Stimulated activated CD4-positive, alpha-beta T cell treated with anti-CD3 and anti-CD28 coated beads, TNF-alpha, amount 100 ng/mL, for 1 hour (primary cell): ENCODE measurements around the gene C3orf20.
A peak's percentile ranks its signal among the peaks of the same experiment; 100 is the strongest.
"Not testable (repeated sequence)": the region's sequence is repeated elsewhere in the genome, so short reads cannot be mapped to it uniquely, and the experiment has no call there.

Source experiments
- DNase-seq, 3 donors: peaks; one replicate each; pipeline ENCODE4 v3.0.0-alpha.2; 2020; ENCODE audit warnings: low read depth in 3 of 3, low spot score in 1 of 3

The C3orf20 gene

GRCh38 chr3:14649466-14649865, 25.5 kb upstream of the C3orf20 start:
- no peak for DNase-seq

GRCh38 chr3:14650193-14650592, 24.7 kb upstream of the C3orf20 start:
- no peak for DNase-seq

DNA sequence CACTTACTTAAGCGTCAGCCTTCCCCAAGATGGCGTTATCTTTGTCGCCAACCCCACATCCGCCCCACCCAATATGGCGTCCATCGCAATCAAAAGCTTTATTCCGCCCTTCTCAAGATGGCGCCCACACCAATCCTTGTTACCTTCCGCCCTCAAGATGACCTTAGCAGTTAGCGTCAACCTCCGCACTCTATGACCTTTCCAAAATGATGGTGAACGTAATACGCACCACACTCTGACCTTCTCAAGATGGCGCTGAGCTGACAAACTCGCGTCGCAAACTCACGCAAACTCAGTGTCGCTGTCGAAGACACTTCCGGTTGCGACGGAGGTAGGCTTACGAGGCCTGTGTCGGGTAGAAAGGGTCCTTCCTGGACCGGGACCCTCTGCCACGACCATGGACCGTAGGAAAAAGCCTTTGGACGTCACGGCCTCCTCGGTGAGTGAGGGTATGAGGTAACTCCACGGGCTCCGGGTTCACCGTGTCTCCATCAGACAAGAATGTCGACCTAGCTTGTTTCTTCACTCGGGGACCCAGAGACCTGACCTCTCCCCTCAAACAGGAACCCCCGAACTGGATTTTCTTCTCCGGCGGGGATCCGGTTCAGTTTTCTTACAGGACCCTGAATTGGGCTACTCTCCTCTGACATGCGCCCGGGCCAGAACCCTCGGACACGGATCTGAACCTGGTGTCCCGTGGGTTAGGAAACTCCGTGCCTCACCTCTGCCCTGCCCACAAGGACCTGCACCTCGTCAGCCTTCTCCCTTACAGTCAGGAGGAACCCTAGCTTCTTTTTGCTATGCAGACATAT, 23.3 kb upstream of the C3orf20 start, which contains the start of gene CCDC174:
CCDC174 (plus strand) TSS at position 323 of the 812 bp plus-strand sequence; CDS start at position 398, 75 bp downstream.
- DNase-seq = peak; percentile 87 to 89 (median 87)

- DNase-seq = not testable (repeated sequence)
Measured at GRCh38 chr3:14652360-14652907, 22.5 kb upstream of the C3orf20 start.

DNA sequence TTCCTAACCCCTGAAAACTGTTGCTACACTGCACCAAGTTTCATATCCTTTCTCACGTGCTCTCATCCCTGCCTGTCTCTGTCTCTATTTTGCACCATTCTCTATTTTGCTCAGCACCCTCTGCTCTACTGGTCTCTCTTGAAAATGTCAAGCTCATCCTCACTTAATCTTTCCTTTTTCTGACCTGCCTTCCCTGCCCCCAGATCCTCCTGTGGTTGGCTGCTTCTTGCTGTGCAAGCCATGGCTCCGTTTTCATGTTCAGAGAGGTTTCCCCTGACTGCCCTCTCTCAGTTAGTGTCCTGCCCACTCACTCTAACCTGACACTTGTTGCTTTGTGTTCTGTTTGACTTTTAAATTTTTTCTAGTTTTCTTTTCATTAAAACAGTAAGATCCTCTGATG, 17.4 kb upstream of the C3orf20 start:
- no peak for DNase-seq

DNA sequence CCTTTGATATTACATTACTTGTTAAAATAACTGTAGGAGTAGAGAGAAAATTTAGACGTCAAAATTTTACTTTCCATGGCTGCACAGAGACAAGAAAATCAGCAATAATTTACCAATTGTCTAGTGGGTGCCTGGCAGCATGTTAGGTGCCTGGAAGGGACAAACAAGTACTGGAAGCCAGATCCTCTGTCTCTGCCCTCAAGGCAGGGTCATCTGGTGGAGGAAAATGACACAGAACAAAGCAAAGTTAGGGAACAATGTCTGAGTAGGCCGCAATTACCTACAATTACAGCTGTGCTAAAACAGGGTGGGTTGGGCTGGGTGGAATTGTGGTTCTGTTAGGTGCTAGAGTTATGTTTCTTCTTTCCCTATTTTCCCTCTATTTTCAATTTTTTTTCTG, 16.0 kb upstream of the C3orf20 start:
- DNase-seq = no peak

DNA sequence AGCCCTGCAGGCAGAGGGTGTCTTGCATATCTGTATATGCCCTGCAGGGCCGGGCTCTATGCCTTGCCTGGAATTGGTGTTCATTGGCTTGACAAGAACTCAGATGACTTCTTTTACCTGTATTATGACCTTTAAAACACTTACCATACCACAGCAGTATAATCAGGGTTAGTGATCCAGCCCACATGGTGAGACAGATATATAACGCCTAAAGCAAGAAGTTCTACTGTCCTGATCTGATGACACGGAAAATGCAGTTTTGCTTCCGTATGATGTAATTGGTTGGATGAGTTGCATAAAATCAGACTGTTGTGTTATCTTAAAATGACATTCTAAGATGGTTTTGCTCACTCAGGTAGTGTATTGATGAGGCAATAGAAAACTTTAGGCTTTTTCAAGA, 14.0 kb upstream of the C3orf20 start:
- DNase-seq = no peak

DNA sequence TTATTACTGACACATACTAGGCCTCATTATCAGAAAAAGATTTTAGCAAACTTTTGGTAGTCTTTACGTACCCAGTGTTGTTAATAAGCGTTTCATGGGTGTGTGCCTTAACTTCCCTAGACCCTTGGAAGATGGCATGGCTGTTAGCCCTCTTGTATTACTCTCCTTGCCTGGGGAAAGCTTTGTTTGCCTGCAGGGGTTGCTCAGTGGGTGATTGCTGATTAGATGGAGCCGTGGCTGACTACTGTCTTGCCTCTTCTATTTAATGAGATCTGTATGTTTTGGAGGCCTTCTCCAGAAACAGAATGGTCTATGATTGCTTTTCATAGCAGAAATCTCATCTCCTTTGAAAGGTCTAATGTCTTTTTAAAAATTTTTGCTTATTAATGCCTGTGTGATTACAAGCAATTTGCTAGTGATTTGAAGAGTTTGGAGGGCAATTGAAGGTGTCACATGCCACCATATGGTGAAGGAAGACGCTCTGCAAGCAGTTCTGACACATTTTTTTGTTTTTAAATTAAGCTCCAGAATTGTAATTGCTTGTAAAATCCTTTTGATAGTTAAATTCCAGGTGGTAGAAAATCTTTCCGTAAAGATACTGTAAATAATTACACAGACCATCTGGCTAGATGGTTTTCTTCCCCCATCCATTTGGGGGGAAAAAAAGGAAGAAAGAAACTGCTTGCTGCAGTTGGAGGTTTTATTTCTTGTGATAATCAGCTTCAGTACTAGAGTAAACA, 11.4 kb upstream of the C3orf20 start:
- no peak for DNase-seq

GRCh38 chr3:14664170-14664569, 10.8 kb upstream of the C3orf20 start:
- no peak for DNase-seq

DNA sequence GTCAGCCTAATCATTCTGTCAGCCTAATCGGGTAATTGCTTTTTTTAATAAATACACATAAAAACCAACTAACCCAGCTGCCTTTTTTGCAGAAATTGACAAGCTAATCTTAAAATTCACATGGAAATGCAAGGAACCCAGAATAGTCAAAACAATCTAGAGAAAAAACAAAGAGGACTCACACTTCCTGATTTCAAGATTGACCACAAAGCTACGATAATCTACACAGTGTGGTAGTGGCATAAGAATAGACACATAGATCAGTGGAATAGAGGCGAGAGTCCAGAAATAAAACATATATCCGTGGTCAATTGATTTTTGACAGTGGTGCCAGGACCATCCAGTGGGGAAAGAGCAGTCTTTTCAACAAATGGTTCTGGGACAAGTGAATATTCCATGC, 2.4 kb upstream of the C3orf20 start:
- DNase-seq = no peak

DNA sequence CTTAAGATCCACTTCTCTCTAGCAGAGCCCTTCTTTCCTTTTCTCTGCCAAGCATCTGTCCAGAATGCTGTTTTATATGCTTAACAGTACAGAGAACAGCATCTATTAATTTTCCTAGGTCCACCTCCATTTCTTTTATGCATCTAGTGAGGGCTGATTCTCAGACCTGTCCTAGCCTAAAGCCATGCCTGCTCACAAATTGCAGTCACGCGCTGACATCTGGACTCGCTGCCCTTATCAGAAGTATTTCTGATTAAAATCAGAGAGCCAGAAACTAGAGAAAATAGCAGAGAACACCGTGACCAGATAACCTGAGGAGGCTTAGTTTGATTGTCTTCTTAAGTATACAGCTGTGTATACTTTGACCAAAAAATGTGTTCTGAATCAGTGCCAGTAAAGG, 1.9 kb downstream of the C3orf20 start:
- no peak for DNase-seq

- no peak for DNase-seq
Measured at GRCh38 chr3:14678015-14678503, 3.1 kb downstream of the C3orf20 start.

DNA sequence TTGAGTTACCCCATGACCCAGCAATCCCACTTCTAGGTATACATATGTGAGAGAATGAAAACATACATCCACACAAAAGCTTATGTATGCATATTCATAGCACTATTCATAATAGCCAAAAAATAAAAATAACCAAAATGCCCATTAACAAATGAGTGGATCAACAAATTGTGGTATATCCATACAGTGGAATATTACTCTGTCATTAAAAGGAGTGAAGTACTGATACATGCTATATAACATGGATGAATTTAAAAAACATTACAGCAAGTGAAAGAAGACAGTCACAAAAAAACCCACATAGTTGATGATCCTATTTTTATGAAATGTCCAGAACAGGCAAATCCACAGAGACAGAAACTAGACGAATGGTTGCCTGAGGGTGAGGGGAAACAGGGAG, 5.2 kb downstream of the C3orf20 start:
- no peak for DNase-seq

DNA sequence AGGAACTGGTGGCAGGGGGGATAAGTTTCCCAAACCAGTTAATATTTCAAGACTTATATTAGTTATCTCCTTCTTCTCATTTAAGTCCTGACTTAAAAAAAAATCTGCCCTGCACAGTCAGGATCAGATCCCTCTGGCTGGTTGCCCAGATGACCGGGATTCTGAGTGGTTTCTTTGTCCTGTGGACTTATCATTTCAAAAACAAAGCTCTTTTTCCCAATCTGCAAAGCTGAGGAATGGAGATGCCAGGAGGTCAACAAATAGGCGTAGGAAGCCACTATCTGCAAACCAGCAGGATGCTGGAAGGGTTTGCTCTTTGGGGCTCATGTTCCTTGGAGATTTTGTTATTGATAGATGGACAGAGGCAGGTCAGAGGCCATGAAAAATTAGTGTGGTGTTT, 5.8 kb downstream of the C3orf20 start:
- no peak for DNase-seq

- no peak for DNase-seq
Measured at GRCh38 chr3:14684447-14684846, 9.5 kb downstream of the C3orf20 start.

GRCh38 chr3:14685179-14685578, 10.2 kb downstream of the C3orf20 start:
- no peak for DNase-seq

DNA sequence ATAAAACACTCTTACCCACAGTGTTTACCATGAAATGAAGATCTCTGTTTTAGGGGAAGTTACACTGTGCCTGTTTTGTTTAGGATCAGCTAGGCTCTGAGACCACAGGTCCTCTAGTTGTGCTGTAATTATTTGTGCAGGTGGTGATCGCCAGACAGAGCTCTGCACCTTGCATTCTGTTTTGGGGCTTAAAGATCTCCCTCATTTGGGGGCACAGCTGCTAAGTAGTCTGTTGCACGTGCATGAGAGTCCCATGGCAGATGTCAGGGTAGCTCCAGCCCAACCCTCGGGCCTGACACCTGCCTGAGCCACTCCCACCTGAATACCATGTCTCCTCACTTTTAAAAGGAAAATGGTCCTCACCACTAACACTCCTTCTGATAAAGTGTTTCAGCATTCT, 12.4 kb downstream of the C3orf20 start:
- no peak for DNase-seq

GRCh38 chr3:14688525-14688924, 13.6 kb downstream of the C3orf20 start:
- no peak for DNase-seq

GRCh38 chr3:14689247-14689980, 14.5 kb downstream of the C3orf20 start:
- DNase-seq = no peak

DNA sequence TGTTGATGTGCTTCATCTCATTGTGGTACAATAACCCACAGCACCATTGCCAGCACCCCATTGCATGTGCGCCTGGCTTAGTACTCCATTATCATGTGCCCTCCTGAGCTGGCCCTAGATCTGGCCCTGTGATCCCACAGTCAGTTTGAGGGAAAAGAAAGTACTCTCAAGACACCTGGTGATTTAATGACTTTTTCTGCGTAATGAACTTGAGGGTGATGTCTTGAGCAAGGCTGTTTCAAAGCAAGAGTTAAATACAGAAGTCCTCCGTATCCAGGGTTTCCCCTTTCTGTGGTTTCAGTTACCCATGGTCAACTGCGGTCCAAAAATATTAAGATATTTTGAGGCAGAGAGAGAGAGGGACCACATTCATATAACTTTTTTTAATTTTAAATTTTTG, 16.3 kb downstream of the C3orf20 start:
- DNase-seq = no peak

- DNase-seq = no peak
Measured at GRCh38 chr3:14691719-14692118, 16.8 kb downstream of the C3orf20 start.
